H9 (cell line): ENCODE measurements around the gene ITGA8. TPM values are rescaled to one million over a fixed set of nuclear protein-coding genes. Genes with fewer than 3 reads are reported as not detected.

ENCODE experiments used
- DNase-seq: peaks from one replicate; pipeline ENCODE4 v3.0.0-alpha.2; 2017
- H2AFZ ChIP-seq: one replicate; pipeline ENCODE4 v1.6.1; 2013; ENCODE audit warnings: mild to moderate bottlenecking, low read length, control low read depth, moderate library complexity
- H2AK5ac ChIP-seq: 2 replicates; pipeline ENCODE4 v1.6.1; 2013; ENCODE audit warnings: low read length, control low read depth, mixed read lengths; ENCODE audit not compliant: insufficient read length
- H2BK120ac ChIP-seq: one replicate; pipeline ENCODE4 v1.6.1; 2013; ENCODE audit warnings: low read depth, mild to moderate bottlenecking, low read length, control low read depth, inconsistent platforms; ENCODE audit not compliant: poor library complexity, severe bottlenecking
- H2BK12ac ChIP-seq: 2 replicates; pipeline ENCODE4 v1.6.1; 2013; ENCODE audit warnings: low read length, control low read depth, mixed read lengths, low read depth; ENCODE audit not compliant: insufficient read length
- H2BK15ac ChIP-seq: 2 replicates; pipeline ENCODE4 v1.6.1; 2013; ENCODE audit warnings: low read depth, low read length, control low read depth
- H2BK20ac ChIP-seq: one replicate; pipeline ENCODE4 v1.6.1; 2013; ENCODE audit warnings: low read depth, mild to moderate bottlenecking, low read length, control low read depth, inconsistent platforms; ENCODE audit not compliant: poor library complexity, severe bottlenecking
- H2BK5ac ChIP-seq: 2 replicates; pipeline ENCODE4 v1.6.1; 2013; ENCODE audit warnings: low read length, control low read depth, mixed read lengths; ENCODE audit not compliant: insufficient read length
- H3K14ac ChIP-seq: 2 replicates; pipeline ENCODE4 v1.6.1; 2013; ENCODE audit warnings: low read length, control low read depth; ENCODE audit not compliant: insufficient read depth
- H3K18ac ChIP-seq: 2 replicates; pipeline ENCODE4 v1.6.1; 2013; ENCODE audit warnings: low read depth, mild to moderate bottlenecking, mixed read lengths, low read length, control low read depth; ENCODE audit not compliant: insufficient read length
- H3K23ac ChIP-seq: 2 replicates; pipeline ENCODE4 v1.6.1; 2013; ENCODE audit warnings: low read length, control low read depth, mixed read lengths, low read depth; ENCODE audit not compliant: insufficient read length
- H3K23me2 ChIP-seq: 2 replicates; pipeline ENCODE4 v1.6.1; 2013; ENCODE audit warnings: low read depth, mild to moderate bottlenecking, mixed read lengths, low read length, control low read depth; ENCODE audit not compliant: insufficient read length, poor library complexity, severe bottlenecking
- H3K27ac ChIP-seq: 2 replicates; pipeline ENCODE4 v1.5.1; 2013; ENCODE audit warnings: low read length, control low read depth, mixed read lengths, low read depth; ENCODE audit not compliant: insufficient read length
- H3K27me3 ChIP-seq: 2 replicates; pipeline ENCODE4 v1.6.1; 2013; ENCODE audit warnings: low read length, control low read depth, inconsistent platforms; ENCODE audit not compliant: insufficient read depth
- H3K4ac ChIP-seq: 2 replicates; pipeline ENCODE4 v1.6.1; 2013; ENCODE audit warnings: low read depth, mild to moderate bottlenecking, control low read depth, inconsistent platforms, low read length, moderate library complexity
- H3K4me1 ChIP-seq: 2 replicates; pipeline ENCODE4 v1.6.1; 2013; ENCODE audit warnings: low read length, control low read depth, inconsistent platforms; ENCODE audit not compliant: insufficient read depth
- H3K4me2 ChIP-seq: 2 replicates; pipeline ENCODE4 v1.6.1; 2013; ENCODE audit warnings: low read length, control low read depth, mixed read lengths; ENCODE audit not compliant: insufficient read length, insufficient read depth
- H3K56ac ChIP-seq: 2 replicates; pipeline ENCODE4 v1.6.1; 2013; ENCODE audit warnings: low read depth, mild to moderate bottlenecking, mixed read lengths, low read length, control low read depth; ENCODE audit not compliant: insufficient read length
- H3K79me1 ChIP-seq: 2 replicates; pipeline ENCODE4 v1.6.1; 2013; ENCODE audit warnings: low read depth, mild to moderate bottlenecking, moderate library complexity, low read length, control low read depth, inconsistent platforms; ENCODE audit not compliant: insufficient read depth, poor library complexity, severe bottlenecking
- H3K79me2 ChIP-seq: 2 replicates; pipeline ENCODE4 v1.6.1; 2013; ENCODE audit warnings: low read length, control low read depth, inconsistent platforms; ENCODE audit not compliant: insufficient read depth
- H3K9ac ChIP-seq: 2 replicates; pipeline ENCODE4 v1.6.1; 2013; ENCODE audit warnings: low read length, control low read depth, mixed read lengths; ENCODE audit not compliant: insufficient read length; ENCODE audit errors: extremely low read depth
- H3K9me3 ChIP-seq: one replicate; pipeline ENCODE4 v1.6.1; 2013; ENCODE audit warnings: low read depth, low read length, inconsistent platforms; ENCODE audit not compliant: control insufficient read depth
- H3T11ph ChIP-seq: one replicate; pipeline ENCODE4 v1.6.1; 2013; ENCODE audit warnings: mild to moderate bottlenecking, low read length, control low read depth, inconsistent platforms
- H4K20me1 ChIP-seq: one replicate; pipeline ENCODE4 v1.6.1; 2013; ENCODE audit not compliant: control insufficient read depth, insufficient read length, insufficient read depth
- H4K5ac ChIP-seq: 2 replicates; pipeline ENCODE4 v1.6.1; 2013; ENCODE audit warnings: low read depth, mild to moderate bottlenecking, mixed read lengths, low read length, control low read depth; ENCODE audit not compliant: insufficient read length
- H4K8ac ChIP-seq: replicated peaks from 2 replicates; pipeline ENCODE4 v1.6.1; 2013; ENCODE audit warnings: low read length, control low read depth, mixed read lengths, low read depth; ENCODE audit not compliant: insufficient read length
- H4K91ac ChIP-seq: 2 replicates; pipeline ENCODE4 v1.6.1; 2013; ENCODE audit warnings: low read depth, mild to moderate bottlenecking, moderate library complexity, mixed read lengths, low read length, control low read depth; ENCODE audit not compliant: insufficient read length
- H3K27ac Mint-ChIP-seq, 3 experiments: 2 replicates in 2 of 3; 3 replicates in 1 of 3; pipeline ENCODE4 v1.8.0; 2020 to 2021; ENCODE audit warnings: mixed read lengths in 3 of 3, mild to moderate bottlenecking in 1 of 3, moderate library complexity in 1 of 3
- H3K27me3 Mint-ChIP-seq: 2 replicates; pipeline ENCODE4 v1.8.0; 2021; ENCODE audit warnings: low read depth, mild to moderate bottlenecking, moderate library complexity, mixed read lengths
- H3K36me3 Mint-ChIP-seq, 3 experiments: 2 replicates in 2 of 3; 3 replicates in 1 of 3; pipeline ENCODE4 v1.8.0; 2020 to 2021; ENCODE audit warnings: low read depth in 3 of 3, mixed read lengths in 3 of 3; ENCODE audit not compliant: insufficient read depth in 1 of 3
- H3K4me1 Mint-ChIP-seq, 2 experiments: 2 replicates each; pipeline ENCODE4 v1.8.0; 2020; ENCODE audit warnings: mixed read lengths in 2 of 2
- H3K4me3 Mint-ChIP-seq, 2 experiments: 2 replicates in 1 of 2; 3 replicates in 1 of 2; pipeline ENCODE4 v1.8.0; 2020 to 2021; ENCODE audit warnings: mild to moderate bottlenecking in 2 of 2, mixed read lengths in 2 of 2, moderate library complexity in 1 of 2
- H3K9me3 Mint-ChIP-seq, 2 experiments: 2 replicates in 1 of 2; 3 replicates in 1 of 2; pipeline ENCODE4 v1.8.0; 2020; ENCODE audit warnings: mild to moderate bottlenecking in 2 of 2, mixed read lengths in 2 of 2, moderate library complexity in 1 of 2
- CTCF ChIP-seq: fragments of 200-600 bp; sonication (generic); conservative IDR thresholded peaks from 3 replicates; pipeline ENCODE4 v1.8.0; 2021; ENCODE audit warnings: antibody characterized with exemption, mild to moderate bottlenecking
- WGBS: extraction: QIAGEN DNeasy Blood & Tissue Kit; methylation state at CpG from one replicate; pipeline ENCODE4 v1.1.7; 2013; ENCODE audit warnings: missing lambda C conversion rate, low lambda C conversion rate, mixed read lengths; ENCODE audit not compliant: insufficient read length; ENCODE audit errors: extremely low coverage; 5-methylcytosine and 5-hydroxymethylcytosine counted together
- total RNA-seq: library from RNA; stranded (reverse); gene quantifications from 2 replicates; pipeline ENCODE4 v1.2.1, GENCODE V29; 2021

The ITGA8 gene
- total RNA-seq, 1 experiment from 2014 or later = not detected

GRCh38 chr10:15640536-15641085 lies 79.1 kb downstream of the ITGA8 start:
- Mint-ChIP-seq H3K4me3 (no peak overlapping the region), H3K27ac (no peak overlapping the region), H3K4me1 (peaks cover 5 to 10% of the 10 kb centered on the region in 2 experiments), H3K9me3 (no peaks in the 10 kb centered on the region), H3K36me3 (no peaks in the 10 kb centered on the region), H3K27me3 (peaks cover 2% of the 10 kb centered on the region; the same call in 1 of the 2 replicates)
- no peak overlapping the region for H3K56ac ChIP-seq
- no peak overlapping the region for H3K4ac ChIP-seq
- H3K18ac ChIP-seq = no peak overlapping the region
- no peak overlapping the region for H3K27ac ChIP-seq
- H3K27me3 ChIP-seq = no peaks in the 10 kb centered on the region
- no peaks in the 10 kb centered on the region for H3K23me2 ChIP-seq
- no CpG with 5 or more reads among the region's 5 CpGs for WGBS
- H4K91ac ChIP-seq = no peak overlapping the region
- H3K79me1 ChIP-seq = no peaks in the 10 kb centered on the region
- H3K4me1 ChIP-seq = no peaks in the 10 kb centered on the region
- H2BK120ac ChIP-seq = no peak overlapping the region
- H3K23ac ChIP-seq = no peak overlapping the region
- H3K9me3 ChIP-seq = no peaks in the 10 kb centered on the region
- H2BK20ac ChIP-seq = no peak overlapping the region
- no peak for DNase-seq
- H4K5ac ChIP-seq = no peak overlapping the region
- H3K9ac ChIP-seq = no peak overlapping the region
- H3K4me2 ChIP-seq = no peak overlapping the region
- H3T11ph ChIP-seq = no peak overlapping the region
- no peak overlapping the region for H3K14ac ChIP-seq
- H4K20me1 ChIP-seq = no peaks in the 10 kb centered on the region
- no peak for TF ChIP-seq CTCF
- H2BK15ac ChIP-seq = no peak overlapping the region
- no peaks in the 10 kb centered on the region for H3K79me2 ChIP-seq
- no peak overlapping the region for H2AK5ac ChIP-seq
- no peak overlapping the region for H4K8ac ChIP-seq
- H2AFZ ChIP-seq = no peak overlapping the region
- H2BK12ac ChIP-seq = no peak overlapping the region
- H2BK5ac ChIP-seq = no peak overlapping the region
